GM12875 (cell line): ENCODE results near the gene B3GNT9.

Experiments
- H3K4me3 ChIP-seq: one replicate; pipeline ENCODE4 v1.5.1; 2011; ENCODE audit warnings: low read depth, low read length, control low read depth
- TF ChIP-seq, protein P1 (sequence below): IDR thresholded peaks from 2 replicates; pipeline ENCODE4 v1.5.1; 2011; ENCODE audit warnings: low read depth, mild to moderate bottlenecking, control low read depth, inconsistent platforms, low read length, moderate library complexity, borderline replicate concordance; ENCODE audit not compliant: insufficient read depth

The B3GNT9 gene

DNA sequence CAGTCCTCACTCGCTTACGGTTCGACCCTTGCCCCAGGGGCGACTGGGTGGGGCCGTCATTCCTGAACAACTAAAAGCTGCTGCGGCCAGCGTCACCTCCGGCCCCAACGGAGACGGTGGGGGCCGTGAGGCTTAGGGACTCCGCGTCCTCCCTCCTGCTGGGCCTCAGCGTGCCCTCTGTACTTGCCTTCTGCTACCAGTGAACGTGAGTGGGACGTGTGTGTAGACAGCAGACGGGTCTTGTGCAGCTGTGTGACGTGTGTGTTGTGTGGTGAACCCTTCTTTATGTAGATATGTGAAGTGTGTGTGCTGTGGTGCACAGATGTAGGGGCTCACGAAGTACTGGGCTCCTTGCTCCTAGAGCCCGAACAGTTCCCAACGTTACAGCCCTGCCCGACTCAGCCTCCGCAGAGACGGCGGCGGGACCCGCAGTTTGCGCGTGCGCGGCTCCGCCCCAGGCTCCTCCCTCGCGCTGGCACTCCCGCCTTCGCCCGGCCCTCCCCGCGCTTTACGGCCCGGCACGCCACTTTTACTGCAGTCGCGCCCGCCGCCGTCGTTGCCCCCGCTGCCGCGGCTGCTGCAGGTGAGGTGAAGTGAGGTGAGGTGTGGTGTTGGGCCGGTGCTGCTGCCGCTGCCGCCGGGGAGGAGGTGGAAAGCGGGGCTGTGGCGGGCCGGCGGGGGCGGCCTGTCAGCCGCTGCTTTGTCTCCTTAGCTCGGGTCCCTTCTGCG is 41.2 kb downstream of the B3GNT9 start, which contains the start of gene PHAF1:
Gene PHAF1, plus strand, starts transcription at position 535 of the 729 bp plus-strand sequence. CDS start 235 bp downstream, outside the sequence.
- TF ChIP-seq, protein P1, sequence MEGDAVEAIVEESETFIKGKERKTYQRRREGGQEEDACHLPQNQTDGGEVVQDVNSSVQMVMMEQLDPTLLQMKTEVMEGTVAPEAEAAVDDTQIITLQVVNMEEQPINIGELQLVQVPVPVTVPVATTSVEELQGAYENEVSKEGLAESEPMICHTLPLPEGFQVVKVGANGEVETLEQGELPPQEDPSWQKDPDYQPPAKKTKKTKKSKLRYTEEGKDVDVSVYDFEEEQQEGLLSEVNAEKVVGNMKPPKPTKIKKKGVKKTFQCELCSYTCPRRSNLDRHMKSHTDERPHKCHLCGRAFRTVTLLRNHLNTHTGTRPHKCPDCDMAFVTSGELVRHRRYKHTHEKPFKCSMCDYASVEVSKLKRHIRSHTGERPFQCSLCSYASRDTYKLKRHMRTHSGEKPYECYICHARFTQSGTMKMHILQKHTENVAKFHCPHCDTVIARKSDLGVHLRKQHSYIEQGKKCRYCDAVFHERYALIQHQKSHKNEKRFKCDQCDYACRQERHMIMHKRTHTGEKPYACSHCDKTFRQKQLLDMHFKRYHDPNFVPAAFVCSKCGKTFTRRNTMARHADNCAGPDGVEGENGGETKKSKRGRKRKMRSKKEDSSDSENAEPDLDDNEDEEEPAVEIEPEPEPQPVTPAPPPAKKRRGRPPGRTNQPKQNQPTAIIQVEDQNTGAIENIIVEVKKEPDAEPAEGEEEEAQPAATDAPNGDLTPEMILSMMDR: no peak
- H3K4me3 ChIP-seq: peak within 1 kb of the TSS; percentile 80

DNA sequence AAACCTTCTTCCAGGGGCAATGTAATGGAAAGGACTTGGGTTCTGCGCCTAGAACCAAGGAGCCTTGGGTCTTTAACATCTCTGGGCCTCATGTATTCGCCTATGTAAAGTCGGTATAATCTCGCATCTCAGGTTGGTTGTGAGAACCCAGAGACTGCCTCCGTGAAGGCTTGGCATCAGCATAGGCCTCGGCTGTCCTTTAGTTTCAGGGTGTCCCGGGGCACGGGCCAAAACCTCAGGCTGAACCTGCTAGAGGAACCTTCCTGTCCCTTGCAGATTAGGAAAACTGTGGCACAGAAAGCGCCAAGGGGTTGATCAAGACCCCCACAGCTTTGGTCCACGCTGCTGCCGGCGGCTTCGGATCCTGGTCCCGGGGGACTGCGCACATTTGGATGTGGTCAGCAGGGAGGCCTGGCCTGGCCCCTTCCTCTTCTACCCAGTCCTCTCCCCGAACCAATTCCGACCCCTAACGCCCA is 41.8 kb downstream of the B3GNT9 start:
- TF ChIP-seq, protein P1: no peak
- peak overlapping the region; percentile 80 for H3K4me3 ChIP-seq

DNA sequence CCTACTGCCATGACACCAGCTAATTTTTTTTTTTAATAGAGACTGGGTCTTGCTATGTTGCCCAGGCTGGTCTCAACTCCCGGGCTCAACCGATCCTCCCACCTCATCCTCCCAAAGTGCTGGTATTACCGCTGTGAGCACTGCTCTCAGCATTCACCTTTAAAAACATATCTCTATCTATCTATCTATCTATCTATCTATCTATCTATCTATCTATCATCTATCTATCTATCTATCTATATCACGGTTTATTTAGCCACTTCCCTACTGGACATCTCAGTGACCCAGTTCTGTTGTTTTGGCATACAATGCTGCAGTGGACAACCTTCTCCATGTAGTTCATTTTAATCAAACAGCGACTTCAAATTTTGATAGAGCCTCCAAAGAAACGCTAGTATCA is 42.3 kb downstream of the B3GNT9 start:
- TF ChIP-seq, protein P1: no peak
- H3K4me3 ChIP-seq: no peak overlapping the region

DNA sequence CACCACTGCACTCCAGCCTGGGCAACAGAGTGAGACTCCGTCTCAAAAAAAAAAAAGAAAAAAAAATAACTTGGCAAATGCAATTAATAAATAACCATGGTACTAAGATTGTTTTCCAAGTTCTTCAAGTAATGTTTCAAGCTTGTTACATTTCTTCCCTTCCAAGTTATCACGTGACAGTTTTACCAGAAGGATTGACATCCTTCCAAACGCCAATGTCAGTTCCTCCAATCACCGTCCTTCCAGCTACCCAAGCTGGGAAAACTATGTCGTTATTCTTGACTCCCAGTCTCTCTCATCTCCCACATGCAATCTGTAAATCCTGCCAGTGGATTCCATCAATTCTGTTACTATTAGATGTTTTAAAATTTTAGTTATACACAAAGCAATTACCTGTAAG is 44.9 kb downstream of the B3GNT9 start:
- TF ChIP-seq, protein P1: no peak
- H3K4me3 ChIP-seq: no peak overlapping the region

DNA sequence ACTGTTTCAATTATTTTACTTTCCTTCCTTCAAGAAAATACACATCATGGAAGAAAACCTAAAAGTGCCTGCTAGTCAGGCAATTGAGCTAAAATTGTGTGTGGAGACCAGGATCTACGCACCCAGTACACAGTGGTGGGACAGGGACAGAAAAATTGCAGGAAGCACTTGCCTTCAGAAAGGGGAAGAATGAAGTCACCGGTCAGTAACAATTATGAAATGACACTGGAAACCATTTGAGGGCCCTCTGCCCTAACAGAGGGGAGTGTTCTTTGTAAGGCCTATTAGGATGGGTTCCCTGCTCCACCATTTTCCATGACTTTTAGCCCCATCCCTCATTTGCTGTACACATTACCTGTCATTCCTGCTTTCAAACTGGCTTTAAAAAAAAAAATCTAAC is 45.6 kb downstream of the B3GNT9 start:
- TF ChIP-seq, protein P1: no peak
- H3K4me3 ChIP-seq: no peak overlapping the region

DNA sequence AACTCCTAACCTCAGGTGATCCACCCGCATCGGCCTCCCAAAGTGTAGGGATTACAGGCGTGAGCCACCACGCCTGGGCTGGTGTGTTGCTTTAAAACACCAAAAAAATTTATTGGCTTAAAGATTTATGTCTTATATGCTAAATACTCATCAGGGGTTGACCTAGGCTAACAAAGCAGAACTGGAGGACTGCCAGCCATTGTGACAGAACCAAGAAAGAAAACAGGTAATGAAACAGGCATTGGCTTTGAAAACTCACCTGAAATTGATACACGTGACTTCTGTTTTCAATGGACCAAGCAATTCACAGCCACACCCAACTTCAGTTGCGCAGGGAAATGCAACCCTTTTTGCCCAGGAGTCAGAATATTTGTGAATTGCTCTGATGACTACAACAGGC is 46.0 kb downstream of the B3GNT9 start:
- TF ChIP-seq, protein P1: no peak

DNA sequence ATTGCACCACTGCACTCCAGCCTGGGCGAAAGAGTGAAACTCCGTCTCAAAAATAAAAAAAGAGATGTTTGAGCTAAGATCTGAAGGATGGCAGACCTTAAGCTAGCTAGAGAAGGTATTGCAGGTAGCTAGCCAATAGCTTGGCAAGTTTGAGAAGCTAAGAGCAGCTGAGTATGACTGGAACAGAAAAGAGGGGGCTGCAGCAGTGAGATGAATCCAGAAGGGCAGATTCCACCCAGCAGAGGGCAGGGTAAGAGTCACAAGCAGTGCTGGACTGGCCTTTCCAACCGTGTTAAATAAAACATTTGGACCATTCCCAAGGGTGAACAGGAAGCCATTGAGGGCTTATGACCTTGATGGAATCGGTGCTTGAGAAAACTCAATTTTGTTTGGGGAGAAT is 46.7 kb downstream of the B3GNT9 start:
- TF ChIP-seq, protein P1: peak; percentile 12; the same call in 1 of the 2 replicates
- no peak overlapping the region for H3K4me3 ChIP-seq

More for the DNA sequence above, 46.0 kb downstream of the B3GNT9 start:
- no peak overlapping the region for H3K4me3 ChIP-seq
